Stimulated activated CD4-positive, alpha-beta T cell treated with anti-CD3 and anti-CD28 coated beads, Interleukin-2, amount 100 ng/mL, for 48 hours (primary cell): Measurements from ENCODE around the gene WDR43.
A peak's percentile ranks its signal among the peaks of the same experiment; 100 is the strongest.

Experiments
- DNase-seq, 2 donors: peaks; one replicate each; pipeline ENCODE4 v3.0.0-alpha.2; 2020

WDR43 gene

DNA sequence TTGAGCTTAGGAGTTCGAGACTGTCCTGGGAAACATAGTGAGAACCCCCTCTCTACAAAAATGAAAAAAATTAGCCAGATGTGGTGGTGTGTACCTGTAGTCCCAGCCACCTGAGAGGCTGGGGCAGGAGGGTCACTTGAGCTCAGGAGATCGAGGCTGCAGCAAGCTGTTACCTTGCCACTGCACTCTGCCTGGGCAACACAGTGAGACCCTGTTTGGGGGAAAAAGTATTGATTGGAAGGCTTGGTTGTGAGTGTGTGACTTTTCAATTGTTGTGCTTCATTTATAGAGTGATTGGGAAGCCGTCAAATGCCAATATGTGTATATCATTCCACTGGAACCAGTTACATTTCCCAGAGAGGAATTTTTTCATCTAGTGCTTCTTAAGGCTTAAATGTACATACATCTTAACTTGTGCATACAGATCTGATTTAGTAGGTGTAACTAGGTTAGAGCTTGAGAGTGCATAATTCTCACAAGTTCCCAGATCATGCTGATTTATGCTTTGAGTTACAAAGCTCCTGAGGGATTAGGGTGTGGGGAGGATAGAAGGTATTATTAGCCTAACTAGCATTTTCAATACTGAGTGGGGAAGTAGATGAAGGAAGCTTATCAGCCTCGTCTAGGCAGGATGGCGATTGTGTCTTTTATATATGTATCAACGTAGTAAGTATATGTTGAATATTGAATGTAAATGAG is 15.3 kb downstream of the WDR43 start:
- DNase-seq = no peak

DNA sequence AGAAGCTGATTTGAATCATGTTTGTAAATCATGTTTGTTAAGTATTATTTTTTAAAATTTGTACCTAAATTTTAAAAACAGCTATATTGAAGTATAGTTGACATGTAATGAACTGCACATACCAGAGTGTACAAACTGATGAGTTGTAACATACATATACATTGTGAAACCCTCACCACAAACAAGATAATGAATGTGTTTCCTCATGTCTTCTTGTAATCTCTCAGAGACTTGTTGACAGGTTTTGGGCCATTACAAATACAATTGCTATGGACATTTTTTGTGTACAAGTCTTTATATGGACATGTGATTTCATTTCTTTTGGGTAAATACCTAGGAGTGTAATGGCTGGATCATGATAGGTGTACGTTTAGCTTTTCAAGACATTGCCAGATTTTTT is 21.5 kb downstream of the WDR43 start:
- no peak for DNase-seq

DNA sequence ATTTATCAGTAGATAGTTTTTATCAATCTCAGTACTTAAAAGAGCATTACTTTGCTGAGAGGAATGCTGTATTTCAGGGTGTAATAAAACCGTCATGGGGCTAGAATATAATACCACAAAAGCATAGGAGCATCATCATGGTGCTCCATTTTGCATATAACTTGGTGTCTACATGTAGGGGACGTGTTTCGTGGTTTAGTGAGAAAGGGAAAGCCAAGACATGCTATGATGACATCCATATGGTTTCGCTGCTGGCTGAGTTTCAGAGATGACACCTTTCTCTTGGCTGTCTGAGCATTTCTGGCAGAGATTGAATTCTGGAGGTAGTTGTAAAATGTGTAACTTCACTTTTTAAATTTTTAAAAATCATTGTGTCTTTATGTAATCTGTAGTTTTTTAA is 32.4 kb downstream of the WDR43 start:
- DNase-seq = no peak

DNA sequence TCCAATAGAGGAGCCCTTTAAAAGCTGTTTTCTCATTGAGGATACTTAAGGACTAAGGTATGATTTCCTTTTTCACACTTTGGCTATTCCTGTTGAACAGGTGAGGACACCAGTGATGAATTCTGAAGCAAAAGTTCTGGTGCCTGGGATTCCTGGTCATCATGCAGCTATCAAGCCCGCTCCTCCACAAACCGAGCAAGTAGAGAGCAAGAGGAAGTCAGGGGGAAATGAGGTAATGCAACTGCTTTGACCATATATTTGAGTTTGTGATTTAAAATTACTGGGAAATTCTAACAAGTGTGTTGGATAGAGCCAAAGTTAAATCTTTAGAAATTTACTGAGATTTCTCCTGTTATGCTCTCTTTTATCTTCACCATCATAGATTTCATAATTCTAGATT is 33.0 kb downstream of the WDR43 start:
- DNase-seq = no peak

- no peak for DNase-seq
Observed at GRCh38 chr2:28927878-28928277, 33.4 kb downstream of the WDR43 start.

DNA sequence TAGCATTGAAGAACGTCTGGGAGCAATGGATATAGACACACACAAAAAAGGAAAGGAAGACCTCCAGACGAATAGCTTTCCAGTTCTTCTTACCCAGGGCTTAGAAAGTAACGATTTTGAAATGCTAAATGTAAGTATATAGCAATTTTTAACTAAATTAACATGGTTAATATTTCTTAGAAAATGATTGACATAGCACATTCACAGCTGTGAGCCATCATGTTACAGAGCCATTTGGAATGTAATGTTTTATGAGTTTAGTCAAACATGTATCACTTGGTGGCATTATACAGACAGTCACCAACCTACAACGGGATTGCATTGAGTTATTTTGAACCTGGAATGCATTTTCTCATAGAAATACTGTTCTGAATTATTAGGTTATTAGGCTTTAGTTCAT is 35.1 kb downstream of the WDR43 start:
- no peak for DNase-seq

DNA sequence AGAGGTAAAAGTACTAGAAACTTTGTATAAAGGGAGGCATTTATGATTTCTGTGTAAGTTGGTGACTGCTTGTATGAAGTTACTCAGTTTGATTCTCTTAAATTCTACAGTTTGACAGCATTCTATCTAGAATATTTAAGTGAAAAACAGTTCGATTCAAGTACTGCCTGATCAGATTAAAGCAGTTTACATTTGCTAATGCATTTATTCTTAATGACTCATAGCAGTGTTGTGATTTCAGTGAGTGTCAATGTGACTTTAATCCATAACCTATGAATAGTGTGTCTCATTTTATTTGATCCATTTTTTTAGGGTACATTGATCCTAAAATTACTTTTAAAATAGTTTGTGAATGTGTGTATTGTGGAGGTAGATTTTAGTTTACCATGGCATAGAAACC is 35.7 kb downstream of the WDR43 start:
- no peak for DNase-seq

DNA sequence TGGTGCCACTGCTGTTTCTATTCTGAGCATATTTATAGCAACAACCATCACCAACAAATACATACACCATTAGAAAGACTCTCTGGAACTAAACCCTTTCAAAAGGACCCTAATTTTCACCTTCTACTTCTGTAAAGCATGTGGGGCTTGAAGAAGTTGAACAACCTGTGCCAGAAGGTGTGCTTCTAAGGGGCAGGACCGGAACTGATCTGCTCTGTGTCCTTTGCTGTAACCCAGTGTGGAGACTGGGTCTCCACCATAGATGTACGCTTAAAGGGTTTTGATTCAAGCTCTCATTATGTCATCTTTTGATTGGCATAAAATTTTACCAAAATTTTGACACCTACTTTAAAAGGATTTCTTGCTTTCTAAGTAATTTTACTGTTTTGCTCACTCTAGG is 40.3 kb downstream of the WDR43 start:
- no peak for DNase-seq

- no peak for DNase-seq
Observed at GRCh38 chr2:28941008-28941407, 46.5 kb downstream of the WDR43 start.

DNA sequence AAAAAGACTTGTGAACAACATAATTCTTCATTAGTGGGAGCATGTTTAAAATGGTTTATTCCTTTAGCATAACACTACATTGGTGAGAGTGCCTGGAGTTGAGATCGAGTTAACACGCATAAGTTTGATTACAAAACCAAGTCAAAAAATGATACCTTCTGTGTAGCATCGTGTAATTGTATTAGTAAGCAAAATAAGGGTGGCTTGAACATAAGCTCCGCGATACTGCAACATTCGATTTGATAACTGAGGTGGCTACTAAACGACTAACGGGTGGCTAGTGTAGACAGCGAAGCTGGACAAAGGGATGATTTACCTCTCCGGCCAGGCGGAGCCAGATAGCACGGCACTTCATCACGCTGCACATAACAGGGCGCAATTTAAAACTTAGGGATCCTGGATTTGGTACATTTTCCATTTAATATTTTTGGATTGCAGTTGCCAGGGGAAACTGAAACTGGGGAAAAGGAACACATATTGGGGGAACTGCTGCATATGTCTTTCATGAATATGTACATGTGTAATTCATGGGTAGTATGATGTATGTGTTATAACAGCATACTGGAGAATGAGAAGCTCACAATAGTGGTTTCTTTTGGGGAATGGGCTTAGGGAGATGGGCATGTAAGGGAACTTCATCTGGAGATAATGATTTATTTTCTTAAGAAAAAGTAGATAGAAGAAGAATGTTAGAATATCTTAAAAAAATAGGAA is 50.2 kb downstream of the WDR43 start:
- DNase-seq = no peak

DNA sequence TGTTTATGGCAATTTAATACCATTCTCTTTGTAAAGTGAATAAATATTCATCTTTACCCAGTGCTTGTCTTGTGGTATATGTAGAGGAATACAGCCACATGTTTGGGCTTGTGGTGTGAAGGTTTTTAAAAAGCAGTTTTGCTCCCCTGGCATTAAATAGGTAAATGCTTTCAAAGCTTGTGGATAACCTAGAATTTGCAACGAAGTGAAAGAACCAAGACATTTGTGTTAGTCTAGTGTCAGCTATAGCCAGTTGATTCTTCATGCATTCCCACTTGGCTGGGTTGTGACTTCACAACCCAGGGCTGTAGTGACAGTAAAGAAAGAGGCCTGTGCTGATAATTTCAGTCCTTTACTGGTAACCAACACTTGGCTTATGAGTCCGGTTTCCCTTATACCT is 53.7 kb downstream of the WDR43 start:
- DNase-seq = no peak

- DNase-seq = no peak
Observed at GRCh38 chr2:28949190-28949589, 54.7 kb downstream of the WDR43 start.

GRCh38 chr2:28949617-28950305 is 55.3 kb downstream of the WDR43 start:
- no peak for DNase-seq

GRCh38 chr2:28950941-28951630 is 56.6 kb downstream of the WDR43 start:
- DNase-seq = no peak

- DNase-seq = no peak
Observed at GRCh38 chr2:28951910-28952835, 57.7 kb downstream of the WDR43 start.

DNA sequence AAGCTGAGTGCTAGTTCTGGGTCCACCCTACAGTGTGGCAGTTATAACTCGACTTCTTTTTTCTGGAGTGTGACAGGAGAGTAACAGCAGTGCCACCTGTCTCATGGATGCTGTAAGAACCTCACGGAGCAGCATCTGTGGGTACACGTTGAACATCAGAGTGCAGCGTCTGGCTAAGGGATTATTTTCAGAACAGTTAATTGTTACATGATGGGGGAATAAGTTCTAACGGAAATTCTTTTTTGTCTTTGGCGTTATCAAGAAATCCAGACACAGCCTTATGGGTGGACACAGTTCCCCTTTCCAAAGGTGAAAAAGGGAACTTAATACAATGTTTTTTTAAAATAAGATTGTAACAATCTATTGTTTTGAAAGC is 58.4 kb downstream of the WDR43 start:
- DNase-seq = no peak

- DNase-seq = no peak
Observed at GRCh38 chr2:28955467-28955866, 61.0 kb downstream of the WDR43 start.

- peak; percentile 23 to 34 for DNase-seq
Observed at GRCh38 chr2:28956415-28956826, 62.0 kb downstream of the WDR43 start.

GRCh38 chr2:28956890-28957289 is 62.4 kb downstream of the WDR43 start:
- DNase-seq = no peak

DNA sequence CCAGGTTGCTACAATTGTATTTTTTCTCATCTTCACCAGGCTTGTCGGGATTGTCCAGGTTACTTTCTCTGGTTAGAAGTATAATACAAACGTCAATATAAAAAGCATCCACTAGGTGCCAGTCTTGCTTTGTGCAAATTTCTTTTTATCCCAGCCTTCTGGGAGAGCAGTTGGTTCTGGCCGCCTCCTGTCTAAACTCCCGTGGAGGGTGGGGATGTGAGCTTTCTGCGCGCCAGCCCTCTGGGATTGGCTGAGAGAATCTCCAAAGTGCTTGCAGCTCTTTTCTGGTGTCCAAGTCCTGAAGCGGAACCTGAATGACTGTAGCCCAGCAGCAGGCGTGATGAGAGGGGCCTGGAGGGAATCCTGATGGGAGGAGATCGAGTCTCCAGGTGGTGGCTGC is 64.2 kb downstream of the WDR43 start:
- peak; percentile 22 to 25 for DNase-seq

DNA sequence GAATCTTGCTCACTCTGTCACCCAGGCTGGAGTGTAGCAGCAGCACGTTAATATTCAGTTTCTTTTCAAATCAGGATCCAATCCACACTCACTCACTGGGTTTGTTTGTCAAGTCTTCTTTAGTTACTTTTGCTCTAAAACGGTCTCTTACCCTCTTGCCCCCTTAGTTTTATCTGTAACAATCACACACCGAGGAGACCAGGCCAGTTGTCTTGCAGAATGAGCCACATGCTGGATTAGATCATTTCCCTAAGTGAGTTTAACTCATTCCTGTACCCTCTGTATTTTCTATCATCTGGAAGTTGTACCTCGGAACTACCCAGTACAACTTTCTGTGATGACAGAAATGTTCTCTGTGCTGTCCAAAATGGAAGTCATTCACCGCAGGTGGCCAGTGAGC is 65.9 kb downstream of the WDR43 start:
- no peak for DNase-seq

GRCh38 chr2:28962505-28962904 is 68.0 kb downstream of the WDR43 start:
- DNase-seq = no peak
